ENCODE measurements around the gene CD164.

DNA sequence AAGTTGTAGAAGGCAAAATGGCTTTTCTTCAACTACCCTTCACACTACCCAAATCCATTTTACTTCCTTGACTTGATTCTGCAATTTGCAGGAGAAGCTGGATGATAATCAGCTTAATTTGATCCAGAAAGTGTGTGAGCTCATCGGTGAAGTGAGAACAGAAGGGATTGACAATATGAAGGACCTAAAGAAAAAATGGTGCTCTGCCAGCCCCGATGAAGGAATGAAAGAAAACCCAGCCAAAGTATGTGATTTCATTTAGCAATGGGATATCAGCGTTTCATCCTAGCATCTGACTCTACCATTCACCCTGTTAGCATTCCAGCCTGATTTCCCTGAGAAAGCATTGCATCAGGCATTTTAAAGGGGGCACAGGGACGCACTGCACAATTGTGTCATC, 41.5 kb downstream of the CD164 start:
- TF ChIP-seq, protein P1, sequence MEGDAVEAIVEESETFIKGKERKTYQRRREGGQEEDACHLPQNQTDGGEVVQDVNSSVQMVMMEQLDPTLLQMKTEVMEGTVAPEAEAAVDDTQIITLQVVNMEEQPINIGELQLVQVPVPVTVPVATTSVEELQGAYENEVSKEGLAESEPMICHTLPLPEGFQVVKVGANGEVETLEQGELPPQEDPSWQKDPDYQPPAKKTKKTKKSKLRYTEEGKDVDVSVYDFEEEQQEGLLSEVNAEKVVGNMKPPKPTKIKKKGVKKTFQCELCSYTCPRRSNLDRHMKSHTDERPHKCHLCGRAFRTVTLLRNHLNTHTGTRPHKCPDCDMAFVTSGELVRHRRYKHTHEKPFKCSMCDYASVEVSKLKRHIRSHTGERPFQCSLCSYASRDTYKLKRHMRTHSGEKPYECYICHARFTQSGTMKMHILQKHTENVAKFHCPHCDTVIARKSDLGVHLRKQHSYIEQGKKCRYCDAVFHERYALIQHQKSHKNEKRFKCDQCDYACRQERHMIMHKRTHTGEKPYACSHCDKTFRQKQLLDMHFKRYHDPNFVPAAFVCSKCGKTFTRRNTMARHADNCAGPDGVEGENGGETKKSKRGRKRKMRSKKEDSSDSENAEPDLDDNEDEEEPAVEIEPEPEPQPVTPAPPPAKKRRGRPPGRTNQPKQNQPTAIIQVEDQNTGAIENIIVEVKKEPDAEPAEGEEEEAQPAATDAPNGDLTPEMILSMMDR (conservative IDR thresholded peaks at IDR 0.05): no peak
- no peak for TF ChIP-seq ZFX (IDR thresholded peaks at IDR 0.05)
